ENCODE data around the gene KIF21A. TPM values are rescaled to one million over a fixed set of nuclear protein-coding genes. Genes with fewer than 3 reads are reported as not detected.

Gene KIF21A
- total RNA-seq, 2 experiments from 2014 or later = 1.1 TPM; not detected in 1

DNA sequence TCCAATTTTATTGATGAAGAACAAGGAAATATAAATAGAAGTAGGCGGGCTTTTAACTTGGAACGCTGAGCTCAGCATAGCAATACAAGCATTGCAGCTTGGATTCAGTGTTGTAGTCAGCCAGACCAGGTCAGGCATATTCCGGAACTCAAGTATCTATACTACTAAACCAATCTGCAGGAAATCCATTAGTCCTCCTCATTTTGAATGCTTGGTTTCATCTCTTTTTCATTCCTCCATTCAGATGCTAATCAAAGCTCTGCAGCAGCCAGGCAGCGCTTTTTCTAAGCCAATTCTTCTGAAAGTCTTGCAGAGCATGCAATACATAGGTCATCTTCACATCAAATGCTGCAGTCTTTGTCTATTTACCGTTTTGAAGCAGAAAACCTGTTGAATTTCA, 49.0 kb downstream of the KIF21A start:
- no peaks in the 10 kb centered on the region for H3K36me3 ChIP-seq (ENCODE audit: insufficient read depth, low read length)
- intact Hi-C loops (cut with micrococcal nuclease; ENCODE audit: unreplicated experiment) = no loop called here
- no peak for DNase-seq (ENCODE audit: low spot score)
- CTCF ChIA-PET (ENCODE audit: unreplicated experiment) = no interaction called here
- H3K4me3 ChIP-seq (ENCODE audit: low read depth, low read length, poor library complexity, severe bottlenecking) = no peak overlapping the region
- H3K9me3 ChIP-seq (ENCODE audit: low read length) = no peaks in the 10 kb centered on the region
- no peak overlapping the region for H3K4me2 ChIP-seq (ENCODE audit: low read length)
- POLR2A ChIA-PET = no interaction called here
- no peak overlapping the region for H2AFZ ChIP-seq (ENCODE audit: low read length)
- no peaks in the 10 kb centered on the region for H4K20me1 ChIP-seq (ENCODE audit: insufficient read depth, low read length)
- no TSS peak for BruUV-seq (replicated peaks)
- no peak overlapping the region for H3K27ac ChIP-seq (ENCODE audit: low read depth, low read length, poor library complexity, severe bottlenecking)
- H3K4me1 ChIP-seq (ENCODE audit: insufficient read depth, low read length, poor library complexity, severe bottlenecking) = no peaks in the 10 kb centered on the region
- TF ChIP-seq EZH2phosphoT487 (IDR thresholded peaks at IDR 0.05; ENCODE audit: borderline replicate concordance, low read depth, low read length) = no peak
- no peaks in the 10 kb centered on the region for H3K79me2 ChIP-seq (ENCODE audit: insufficient read depth, low read depth, low read length)
- H3K9me2 ChIP-seq (ENCODE audit: insufficient read depth, low read length) = no peaks in the 10 kb centered on the region

DNA sequence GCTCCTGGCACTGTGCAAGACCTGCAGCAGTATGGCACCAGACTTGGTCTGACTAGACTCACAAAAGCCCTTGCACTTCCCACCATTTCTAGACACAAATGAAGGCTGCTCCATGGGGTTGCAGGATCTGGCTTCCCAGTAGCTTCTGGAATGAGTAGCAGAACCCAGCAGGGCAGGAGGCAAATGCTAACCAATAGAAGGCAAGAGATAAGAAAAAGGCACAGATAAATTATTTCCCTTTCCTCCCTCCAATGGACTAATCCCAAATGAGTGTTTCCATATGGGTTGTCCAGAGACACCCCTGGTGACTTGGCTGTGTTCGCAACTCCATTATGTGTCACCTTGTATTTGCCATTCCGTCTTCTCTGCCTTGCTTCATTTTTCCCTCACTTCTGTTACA, 49.7 kb downstream of the KIF21A start:
- TF ChIP-seq CTCF (conservative IDR thresholded peaks at IDR 0.05; ENCODE audit: low read length) (no peak), EZH2phosphoT487 (IDR thresholded peaks at IDR 0.05; ENCODE audit: borderline replicate concordance, low read depth, low read length) (no peak)
- Histone ChIP-seq H3K4me2 (ENCODE audit: low read length) (no peak overlapping the region), H3K36me3 (ENCODE audit: insufficient read depth, low read length) (no peaks in the 10 kb centered on the region), H3K79me2 (ENCODE audit: insufficient read depth, low read depth, low read length) (no peaks in the 10 kb centered on the region), H3K4me1 (ENCODE audit: insufficient read depth, low read length, poor library complexity, severe bottlenecking) (no peaks in the 10 kb centered on the region), H3K27ac (ENCODE audit: low read depth, low read length, poor library complexity, severe bottlenecking) (no peak overlapping the region), H3K4me3 (ENCODE audit: low read depth, low read length, poor library complexity, severe bottlenecking) (no peak overlapping the region), H3K9me2 (ENCODE audit: insufficient read depth, low read length) (no peaks in the 10 kb centered on the region), H3K9me3 (ENCODE audit: low read length) (no peaks in the 10 kb centered on the region), H2AFZ (ENCODE audit: low read length) (no peak overlapping the region), H4K20me1 (ENCODE audit: insufficient read depth, low read length) (no peaks in the 10 kb centered on the region)
- intact Hi-C loops (cut with micrococcal nuclease; ENCODE audit: unreplicated experiment) = no loop called here
- ChIA-PET CTCF (ENCODE audit: unreplicated experiment) (no interaction called here), POLR2A (interaction anchor here (0.7 kb wide), 1 partner anchor 304 kb away, joined by 3 read pairs; no protein-coding TSS in a partner anchor)
- no peak for DNase-seq (ENCODE audit: low spot score)
- no TSS peak for BruUV-seq (replicated peaks)

GRCh38 chr12:39392154-39392925, 50.6 kb downstream of the KIF21A start:
- Histone ChIP-seq H4K20me1 (ENCODE audit: insufficient read depth, low read length) (no peaks in the 10 kb centered on the region), H3K36me3 (ENCODE audit: insufficient read depth, low read length) (no peaks in the 10 kb centered on the region), H3K9me3 (ENCODE audit: low read length) (no peaks in the 10 kb centered on the region), H2AFZ (ENCODE audit: low read length) (no peak overlapping the region), H3K4me1 (ENCODE audit: insufficient read depth, low read length, poor library complexity, severe bottlenecking) (no peaks in the 10 kb centered on the region), H3K79me2 (ENCODE audit: insufficient read depth, low read depth, low read length) (no peaks in the 10 kb centered on the region), H3K4me3 (ENCODE audit: low read depth, low read length, poor library complexity, severe bottlenecking) (no peak overlapping the region), H3K4me2 (ENCODE audit: low read length) (no peak overlapping the region), H3K9me2 (ENCODE audit: insufficient read depth, low read length) (no peaks in the 10 kb centered on the region), H3K27ac (ENCODE audit: low read depth, low read length, poor library complexity, severe bottlenecking) (no peak overlapping the region)
- CTCF ChIA-PET (ENCODE audit: unreplicated experiment) = no interaction called here
- no TSS peak for BruUV-seq (replicated peaks)
- no peak for TF ChIP-seq CTCF (conservative IDR thresholded peaks at IDR 0.05; ENCODE audit: low read length)
- TF ChIP-seq EZH2phosphoT487 (IDR thresholded peaks at IDR 0.05; ENCODE audit: borderline replicate concordance, low read depth, low read length) = no peak
- POLR2A ChIA-PET = interaction anchor here (0.7 kb wide), 1 partner anchor 305 kb away, joined by 3 read pairs; no protein-coding TSS in a partner anchor
- intact Hi-C loops (cut with micrococcal nuclease; ENCODE audit: unreplicated experiment) = no loop called here
- DNase-seq (ENCODE audit: low spot score) = no peak

Measured in OCI-LY7 (cell line).